Measurements from ENCODE around the gene POLDIP3. TPM values are rescaled to one million over a fixed set of nuclear protein-coding genes. Genes with fewer than 3 reads are reported as not detected.
"Not testable (repeated sequence)": the region's sequence is repeated elsewhere in the genome, so short reads cannot be mapped to it uniquely, and the experiment has no call there.

The POLDIP3 gene
- total RNA-seq, 1 donor from 2014 or later = 45.9 TPM

- peak; percentile 21 for DNase-seq (ENCODE audit: low read depth)
Observed at GRCh38 chr22:42560381-42560780, 54.3 kb downstream of the POLDIP3 start.

GRCh38 chr22:42553475-42554361 lies 61.0 kb downstream of the POLDIP3 start, which contains the start of gene SERHL2:
Gene SERHL2 (plus strand): TSS chr22:42553956. CDS start chr22:42554021, 65 bp downstream.
- DNase-seq (ENCODE audit: low read depth) = peak; percentile 13

GRCh38 chr22:42552294-42552647 lies 62.4 kb downstream of the POLDIP3 start:
- not testable (repeated sequence) for DNase-seq (ENCODE audit: low read depth)

- DNase-seq (ENCODE audit: low read depth) = no peak
Observed at GRCh38 chr22:42549331-42550060, 65.2 kb downstream of the POLDIP3 start.

GRCh38 chr22:42548597-42549330 lies 65.9 kb downstream of the POLDIP3 start:
- no peak for DNase-seq (ENCODE audit: low read depth)

- not testable (repeated sequence) for DNase-seq (ENCODE audit: low read depth)
Observed at GRCh38 chr22:42548126-42548525, 66.6 kb downstream of the POLDIP3 start.

GRCh38 chr22:42547562-42547961 lies 67.1 kb downstream of the POLDIP3 start:
- no peak for DNase-seq (ENCODE audit: low read depth)

- peak; percentile 51 for DNase-seq (ENCODE audit: low read depth)
Observed at GRCh38 chr22:42544686-42545085, 70.0 kb downstream of the POLDIP3 start.

GRCh38 chr22:42539236-42539771 lies 75.4 kb downstream of the POLDIP3 start:
- DNase-seq (ENCODE audit: low read depth) = not testable (repeated sequence)

- not testable (repeated sequence) for DNase-seq (ENCODE audit: low read depth)
Observed at GRCh38 chr22:42537199-42537831, 77.4 kb downstream of the POLDIP3 start.

GRCh38 chr22:42536634-42537033 lies 78.0 kb downstream of the POLDIP3 start:
- not testable (repeated sequence) for DNase-seq (ENCODE audit: low read depth)

- no peak for DNase-seq (ENCODE audit: low read depth)
Observed at GRCh38 chr22:42536166-42536565, 78.5 kb downstream of the POLDIP3 start.

- not testable (repeated sequence) for DNase-seq (ENCODE audit: low read depth)
Observed at GRCh38 chr22:42535082-42535731, 79.5 kb downstream of the POLDIP3 start.

Other genes with a start within 250 kb of the POLDIP3 start
- under 0.01 and 0.75 TPM in 2 replicates for gene NFAM1, start 182.5 kb downstream of the POLDIP3 start, total RNA-seq
- 28.5 and 46.0 TPM in 2 replicates for gene RRP7A, start 95.1 kb downstream of the POLDIP3 start, total RNA-seq
- 1.2 and 1.6 TPM in 2 replicates for gene SERHL2, start 60.9 kb downstream of the POLDIP3 start, total RNA-seq
- gene ATP5MGL, start 25.7 kb upstream of the POLDIP3 start, total RNA-seq = 0.45 TPM in 1 of 2 replicates, not detected in the other
- gene CYB5R3, start 34.5 kb upstream of the POLDIP3 start, total RNA-seq = 21.9 and 86.9 TPM in 2 replicates
- gene A4GALT, start 106.0 kb upstream of the POLDIP3 start, total RNA-seq = 23.8 and 64.8 TPM in 2 replicates
- gene ARFGAP3, start 242.4 kb upstream of the POLDIP3 start, total RNA-seq = 110 and 133 TPM in 2 replicates

All from renal cortical epithelial cell (primary cell).